ENCODE results near the gene ALKBH4.
"Not testable (repeated sequence)": the region's sequence is repeated elsewhere in the genome, so short reads cannot be mapped to it uniquely, and the experiment has no call there.

Gene ALKBH4

GRCh38 chr7:102503141-102503540, 38.5 kb upstream of the ALKBH4 start:
- H3K9me3 ChIP-seq (ENCODE audit: insufficient read depth, low read length, severe bottlenecking); H3K4me3 ChIP-seq (ENCODE audit: low read depth in 1 of 2, low read length in 2 of 2): not testable (repeated sequence)

GRCh38 chr7:102498321-102498720, 33.7 kb upstream of the ALKBH4 start:
- not testable (repeated sequence) for H3K79me2 ChIP-seq (ENCODE audit: insufficient read depth, low read length); H3K27me3 ChIP-seq (ENCODE audit: insufficient read depth, low read length, poor library complexity); H3K9me3 ChIP-seq (ENCODE audit: insufficient read depth, low read length, severe bottlenecking); ATAC-seq (ENCODE audit: insufficient read depth, low read depth); H3K27ac ChIP-seq (ENCODE audit: low read length); H3K9ac ChIP-seq (ENCODE audit: low read depth, low read length); H4K20me1 ChIP-seq (ENCODE audit: insufficient read depth, low read length); H3K4me2 ChIP-seq (ENCODE audit: insufficient read depth, low read length); H2AFZ ChIP-seq (ENCODE audit: low read depth, low read length); H3K4me3 ChIP-seq (ENCODE audit: low read depth in 1 of 2, low read length in 2 of 2); H3K4me1 ChIP-seq (ENCODE audit: insufficient read depth, low read length); DNase-seq; H3K36me3 ChIP-seq (ENCODE audit: insufficient read depth, low read length)

More at GRCh38 chr7:102503141-102503540, 38.5 kb upstream of the ALKBH4 start:
- not testable (repeated sequence) for H2AFZ ChIP-seq (ENCODE audit: low read depth, low read length); H4K20me1 ChIP-seq (ENCODE audit: insufficient read depth, low read length); H3K9ac ChIP-seq (ENCODE audit: low read depth, low read length); H3K79me2 ChIP-seq (ENCODE audit: insufficient read depth, low read length); H3K4me2 ChIP-seq (ENCODE audit: insufficient read depth, low read length); H3K27me3 ChIP-seq (ENCODE audit: insufficient read depth, low read length, poor library complexity); ATAC-seq (ENCODE audit: insufficient read depth, low read depth); H3K4me1 ChIP-seq (ENCODE audit: insufficient read depth, low read length); DNase-seq; H3K36me3 ChIP-seq (ENCODE audit: insufficient read depth, low read length); H3K27ac ChIP-seq (ENCODE audit: low read length)

GRCh38 chr7:102497308-102497707, 32.6 kb upstream of the ALKBH4 start:
- H2AFZ ChIP-seq (ENCODE audit: low read depth, low read length); DNase-seq; H3K27me3 ChIP-seq (ENCODE audit: insufficient read depth, low read length, poor library complexity); H3K27ac ChIP-seq (ENCODE audit: low read length); H3K4me1 ChIP-seq (ENCODE audit: insufficient read depth, low read length); H3K9ac ChIP-seq (ENCODE audit: low read depth, low read length); H3K4me2 ChIP-seq (ENCODE audit: insufficient read depth, low read length); H3K79me2 ChIP-seq (ENCODE audit: insufficient read depth, low read length); H3K4me3 ChIP-seq (ENCODE audit: low read depth in 1 of 2, low read length in 2 of 2); H3K9me3 ChIP-seq (ENCODE audit: insufficient read depth, low read length, severe bottlenecking); H4K20me1 ChIP-seq (ENCODE audit: insufficient read depth, low read length); H3K36me3 ChIP-seq (ENCODE audit: insufficient read depth, low read length); ATAC-seq (ENCODE audit: insufficient read depth, low read depth): not testable (repeated sequence)

- not testable (repeated sequence) for DNase-seq; H3K9ac ChIP-seq (ENCODE audit: low read depth, low read length); H3K9me3 ChIP-seq (ENCODE audit: insufficient read depth, low read length, severe bottlenecking); H3K4me3 ChIP-seq (ENCODE audit: low read depth in 1 of 2, low read length in 2 of 2); H2AFZ ChIP-seq (ENCODE audit: low read depth, low read length); H4K20me1 ChIP-seq (ENCODE audit: insufficient read depth, low read length); ATAC-seq (ENCODE audit: insufficient read depth, low read depth); H3K36me3 ChIP-seq (ENCODE audit: insufficient read depth, low read length); H3K4me2 ChIP-seq (ENCODE audit: insufficient read depth, low read length); H3K27me3 ChIP-seq (ENCODE audit: insufficient read depth, low read length, poor library complexity); H3K79me2 ChIP-seq (ENCODE audit: insufficient read depth, low read length); H3K27ac ChIP-seq (ENCODE audit: low read length); H3K4me1 ChIP-seq (ENCODE audit: insufficient read depth, low read length)
These were observed 32.2 kb upstream of the ALKBH4 start for GRCh38 chr7:102496861-102497260.

GRCh38 chr7:102494473-102495149, 29.9 kb upstream of the ALKBH4 start:
- H3K27ac ChIP-seq (ENCODE audit: low read length); H3K36me3 ChIP-seq (ENCODE audit: insufficient read depth, low read length); H3K27me3 ChIP-seq (ENCODE audit: insufficient read depth, low read length, poor library complexity); H3K4me3 ChIP-seq (ENCODE audit: low read depth in 1 of 2, low read length in 2 of 2); H2AFZ ChIP-seq (ENCODE audit: low read depth, low read length); H3K4me2 ChIP-seq (ENCODE audit: insufficient read depth, low read length); H3K4me1 ChIP-seq (ENCODE audit: insufficient read depth, low read length); DNase-seq; H3K9ac ChIP-seq (ENCODE audit: low read depth, low read length); H4K20me1 ChIP-seq (ENCODE audit: insufficient read depth, low read length); H3K9me3 ChIP-seq (ENCODE audit: insufficient read depth, low read length, severe bottlenecking); H3K79me2 ChIP-seq (ENCODE audit: insufficient read depth, low read length): not testable (repeated sequence)
- peak; percentile 81 for ATAC-seq (ENCODE audit: insufficient read depth, low read depth)

GRCh38 chr7:102494026-102494425, 29.4 kb upstream of the ALKBH4 start:
- ATAC-seq (ENCODE audit: insufficient read depth, low read depth); H3K9ac ChIP-seq (ENCODE audit: low read depth, low read length); H3K27me3 ChIP-seq (ENCODE audit: insufficient read depth, low read length, poor library complexity); H3K4me2 ChIP-seq (ENCODE audit: insufficient read depth, low read length); H3K4me1 ChIP-seq (ENCODE audit: insufficient read depth, low read length); H3K9me3 ChIP-seq (ENCODE audit: insufficient read depth, low read length, severe bottlenecking); H3K27ac ChIP-seq (ENCODE audit: low read length); H4K20me1 ChIP-seq (ENCODE audit: insufficient read depth, low read length); DNase-seq; H3K4me3 ChIP-seq (ENCODE audit: low read depth in 1 of 2, low read length in 2 of 2); H3K79me2 ChIP-seq (ENCODE audit: insufficient read depth, low read length); H3K36me3 ChIP-seq (ENCODE audit: insufficient read depth, low read length); H2AFZ ChIP-seq (ENCODE audit: low read depth, low read length): not testable (repeated sequence)

GRCh38 chr7:102493220-102493935, 28.7 kb upstream of the ALKBH4 start:
- H3K4me3 ChIP-seq (ENCODE audit: low read depth in 1 of 2, low read length in 2 of 2); H3K27ac ChIP-seq (ENCODE audit: low read length); DNase-seq; H3K79me2 ChIP-seq (ENCODE audit: insufficient read depth, low read length); ATAC-seq (ENCODE audit: insufficient read depth, low read depth); H3K9ac ChIP-seq (ENCODE audit: low read depth, low read length); H3K27me3 ChIP-seq (ENCODE audit: insufficient read depth, low read length, poor library complexity); H3K4me1 ChIP-seq (ENCODE audit: insufficient read depth, low read length); H3K4me2 ChIP-seq (ENCODE audit: insufficient read depth, low read length); H3K9me3 ChIP-seq (ENCODE audit: insufficient read depth, low read length, severe bottlenecking); H4K20me1 ChIP-seq (ENCODE audit: insufficient read depth, low read length); H2AFZ ChIP-seq (ENCODE audit: low read depth, low read length); H3K36me3 ChIP-seq (ENCODE audit: insufficient read depth, low read length): not testable (repeated sequence)

GRCh38 chr7:102490529-102491075, 25.9 kb upstream of the ALKBH4 start:
- H3K4me3 ChIP-seq (ENCODE audit: low read depth in 1 of 2, low read length in 2 of 2); H2AFZ ChIP-seq (ENCODE audit: low read depth, low read length); H3K9ac ChIP-seq (ENCODE audit: low read depth, low read length); H3K79me2 ChIP-seq (ENCODE audit: insufficient read depth, low read length); H3K9me3 ChIP-seq (ENCODE audit: insufficient read depth, low read length, severe bottlenecking); H3K27ac ChIP-seq (ENCODE audit: low read length); H3K4me1 ChIP-seq (ENCODE audit: insufficient read depth, low read length); H3K36me3 ChIP-seq (ENCODE audit: insufficient read depth, low read length); H3K4me2 ChIP-seq (ENCODE audit: insufficient read depth, low read length); H3K27me3 ChIP-seq (ENCODE audit: insufficient read depth, low read length, poor library complexity); H4K20me1 ChIP-seq (ENCODE audit: insufficient read depth, low read length): not testable (repeated sequence)
- peak; percentile 77 for ATAC-seq (ENCODE audit: insufficient read depth, low read depth)
- peak; percentile 55 for DNase-seq

Data from DND-41 (cell line).